Endothelial cell of umbilical vein (primary cell): ENCODE data around the gene S100A13. TPM values are rescaled to one million over a fixed set of nuclear protein-coding genes. Genes with fewer than 3 reads are reported as not detected.

ENCODE experiments used
- BruUV-seq: library from RNA; stranded (reverse); fragments of 400-500 nt; replicated peaks from 2 replicates; lab custom pipeline; 2021; lab: Mats Ljungman, UMichigan
- CTCF ChIA-PET: fragments of 300-600, 350-600 bp; sonication (Branson Sonifier 250); formaldehyde crosslinking; loops from one replicate; lab custom pipeline; 2021; ENCODE audit warnings: antibody characterized with exemption, inconsistent platforms; lab: Charles Lee
- POLR2A ChIA-PET: fragments of 300-600, 350-600 bp; sonication (Branson Sonifier 250); formaldehyde crosslinking; loops from one replicate; lab custom pipeline; 2021; ENCODE audit warnings: antibody characterized with exemption, inconsistent platforms; lab: Charles Lee
- DNase-seq: peaks from one replicate; pipeline ENCODE4 v3.0.0-alpha.2; 2011; ENCODE audit warnings: low read depth, low spot score
- FAIRE-seq: peaks from 2 replicates; lab custom pipeline; 2011; peaks lifted over from hg19 to GRCh38; lab: Jason Lieb, UNC
- H2AFZ ChIP-seq: 2 replicates; pipeline ENCODE4 v1.6.0; 2012; ENCODE audit warnings: low read depth, low read length, control low read depth, inconsistent platforms
- H3K27ac ChIP-seq: 2 replicates; pipeline ENCODE4 v1.5.1; 2011; ENCODE audit warnings: low read depth, mild to moderate bottlenecking, control low read depth, low read length, moderate library complexity; ENCODE audit not compliant: insufficient read depth
- H3K27me3 ChIP-seq, 2 experiments: 2 replicates each; pipeline versions ENCODE4 v1.6.0 to v1.6.1; 2011; ENCODE audit warnings: low read length in 2 of 2, mixed read lengths in 1 of 2; ENCODE audit not compliant: control insufficient read depth in 2 of 2, insufficient read depth in 2 of 2
- H3K36me3 ChIP-seq, 2 experiments: 2 replicates in 1 of 2; 3 replicates in 1 of 2; pipeline ENCODE4 v1.5.1; 2011; ENCODE audit warnings: low read length in 2 of 2, mild to moderate bottlenecking in 1 of 2, moderate library complexity in 1 of 2; ENCODE audit not compliant: control insufficient read depth in 2 of 2, insufficient read depth in 2 of 2; ENCODE audit errors: extremely low read depth in 1 of 2
- H3K4me1 ChIP-seq: 3 replicates; pipeline ENCODE4 v1.5.1; 2011; ENCODE audit warnings: mild to moderate bottlenecking, low read length; ENCODE audit not compliant: control insufficient read depth, insufficient read depth; ENCODE audit errors: extremely low read depth
- H3K4me2 ChIP-seq: 2 replicates; pipeline ENCODE4 v1.6.1; 2011; ENCODE audit warnings: low read length, control low read depth, mixed read lengths; ENCODE audit not compliant: insufficient read depth
- H3K4me3 ChIP-seq, 3 experiments: fragments of 200-600 bp in 1 of 3; sonication (generic), shearing (Covaris generic) in 1 of 3; replicated peaks in 1 of 3; 2 replicates each; pipeline ENCODE4 v1.5.1; 2011 to 2016; ENCODE audit warnings: control low read depth in 3 of 3, low read length in 3 of 3, mild to moderate bottlenecking in 2 of 3, inconsistent platforms in 1 of 3, low read depth in 1 of 3, moderate library complexity in 1 of 3; ENCODE audit not compliant: insufficient read depth in 1 of 3
- H3K79me2 ChIP-seq: 2 replicates; pipeline ENCODE4 v1.6.0; 2012; ENCODE audit warnings: low read length, inconsistent platforms; ENCODE audit not compliant: control insufficient read depth, insufficient read depth
- H3K9ac ChIP-seq: replicated peaks from 2 replicates; pipeline ENCODE3; 2011; ENCODE audit warnings: low read length, control low read depth; ENCODE audit not compliant: insufficient read depth; ENCODE audit errors: extremely low read depth
- H3K9me1 ChIP-seq: replicated peaks from 3 replicates; pipeline ENCODE4 v1.6.0; 2011; ENCODE audit warnings: mild to moderate bottlenecking, low read length; ENCODE audit not compliant: control insufficient read depth, insufficient read depth; ENCODE audit errors: extremely low read depth
- H3K9me3 ChIP-seq: replicated peaks from 2 replicates; pipeline ENCODE4 v1.5.1; 2012; ENCODE audit warnings: low read length, inconsistent platforms; ENCODE audit not compliant: control insufficient read depth, insufficient read depth
- H4K20me1 ChIP-seq: replicated peaks from 2 replicates; pipeline ENCODE3; 2011; ENCODE audit warnings: mild to moderate bottlenecking, low read length; ENCODE audit not compliant: control insufficient read depth, insufficient read depth; ENCODE audit errors: extremely low read depth
- CTCF ChIP-seq, 2 donors: IDR thresholded peaks; 1 replicate in 1 of 2; 2 replicates in 1 of 2; pipeline ENCODE4 v1.5.1; 2011; ENCODE audit warnings: low read length in 2 of 2, mild to moderate bottlenecking in 2 of 2, moderate library complexity in 2 of 2, control low read depth in 1 of 2, inconsistent platforms in 1 of 2, low read depth in 1 of 2; ENCODE audit not compliant: insufficient read depth in 1 of 2; ENCODE audit errors: extremely low read depth in 1 of 2
- EZH2 ChIP-seq: IDR thresholded peaks from 2 replicates; pipeline ENCODE4 v1.6.1; 2012; ENCODE audit warnings: borderline replicate concordance, low read depth, mild to moderate bottlenecking, moderate library complexity, low read length, inconsistent platforms; ENCODE audit not compliant: severe bottlenecking
- FOS ChIP-seq: IDR thresholded peaks from 2 replicates; pipeline ENCODE4 v1.6.1; 2011; ENCODE audit warnings: mild to moderate bottlenecking, low read length, moderate library complexity, borderline replicate concordance; ENCODE audit not compliant: insufficient read depth
- GATA2 ChIP-seq: IDR thresholded peaks from 2 replicates; pipeline ENCODE4 v1.7.0; 2011; ENCODE audit warnings: low read depth, mild to moderate bottlenecking, moderate library complexity, mixed read lengths, low read length; ENCODE audit not compliant: insufficient read length, insufficient read depth
- JUN ChIP-seq: IDR thresholded peaks from 2 replicates; pipeline ENCODE4 v1.6.1; 2011; ENCODE audit warnings: borderline replicate concordance, low read depth; ENCODE audit not compliant: insufficient read length, insufficient read depth
- MAX ChIP-seq: IDR thresholded peaks from 2 replicates; pipeline ENCODE4 v1.6.1; 2011; ENCODE audit not compliant: insufficient read depth, insufficient read length
- MYC ChIP-seq: IDR thresholded peaks from one replicate; pipeline ENCODE4 v1.6.1; 2011; ENCODE audit warnings: mild to moderate bottlenecking, low read depth, low read length
- POLR2A ChIP-seq: IDR thresholded peaks from 2 replicates; pipeline ENCODE4 v1.6.1; 2012; ENCODE audit warnings: low read depth, mild to moderate bottlenecking, control low read depth, low read length
- POLR2AphosphoS5 ChIP-seq: IDR thresholded peaks from 2 replicates; pipeline ENCODE4 v1.6.1; 2012; ENCODE audit warnings: low read depth, mild to moderate bottlenecking, control low read depth, low read length, moderate library complexity; ENCODE audit not compliant: insufficient read depth
- dilution Hi-C: fragments of 300-500 bp; cut with MboI; formaldehyde crosslinking; loops from one replicate; pipeline ENCODE4 v1.15.0; 2019; ENCODE audit warnings: low sequenced_read_pairs; ENCODE audit not compliant: extremely low pct_ligation_motif_present
- intact Hi-C: fragments of 100-400 bp; cut with micrococcal nuclease; formaldehyde crosslinking; loops from one replicate; pipeline ENCODE4 v1.10.0; 2022
- polyA plus RNA-seq, 4 experiments: library from polyadenylated mRNA; depleted of rRNA in 3 of 4; stranded (reverse) in 3 of 4; unstranded in 1 of 4; fragments of >200 nt; gene quantifications; 2 replicates each; pipeline versions ENCODE4 v1.2.1 to v1.2.3, GENCODE V29; 2011 to 2012; ENCODE audit warnings: missing spikeins in 1 of 4
- total RNA-seq: library from RNA; stranded (reverse); gene quantifications from 2 replicates; pipeline ENCODE4 v1.2.3, GENCODE V29; 2021

Gene S100A13
- total and polyA plus RNA-seq, 2 donors (not counting 3 experiments of a cell fraction or from before 2014, with no cell fraction given) = 155 to 360 TPM

DNA sequence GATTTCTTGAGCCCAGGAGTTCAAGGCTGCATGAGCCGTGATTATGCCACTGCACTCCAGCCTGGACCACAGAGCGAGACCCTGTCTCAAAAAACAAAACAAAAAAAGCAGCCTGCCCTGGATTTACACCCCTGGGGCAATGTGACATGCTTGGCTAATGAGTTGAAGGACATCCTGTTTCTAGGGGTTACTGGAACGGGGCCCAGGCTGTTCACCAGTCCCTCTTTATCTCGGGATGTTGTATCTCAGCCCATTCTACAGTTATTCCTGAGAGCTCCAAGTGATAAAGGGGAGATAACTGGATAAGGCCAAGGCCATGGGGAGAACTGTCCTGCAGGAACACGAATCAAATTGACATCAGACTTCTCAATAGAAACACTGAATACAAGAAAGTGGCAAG, 40.0 kb downstream of the S100A13 start:
- Histone ChIP-seq H4K20me1 (no peaks in the 10 kb centered on the region), H3K79me2 (no peaks in the 10 kb centered on the region), H3K36me3 (no peaks in the 10 kb centered on the region), H3K27me3 (no peaks in the 10 kb centered on the region), H3K4me2 (no peak overlapping the region), H2AFZ (no peak overlapping the region), H3K4me1 (peaks cover 5% of the 10 kb centered on the region), H3K4me3 (no peak overlapping the region), H3K9me3 (no peaks in the 10 kb centered on the region), H3K27ac (no peak overlapping the region), H3K9me1 (no peaks in the 10 kb centered on the region), H3K9ac (no peak overlapping the region)
- dilution Hi-C loops (no loop called here), intact Hi-C loops (no loop called here)
- DNase-seq (no peak), FAIRE-seq (peak; percentile 55)
- POLR2A ChIA-PET = interaction anchor here (0.7 kb wide), 1 partner anchor 40 kb away, joined by 3 read pairs; the partner anchor contains the start of gene S100A13
- no TSS peak for BruUV-seq
- CTCF ChIA-PET = interaction anchor here (0.7 to 4.6 kb wide), 4 partner anchors 9 to 40 kb away, joined by 3 to 24 read pairs (median 6); partner anchors contain the start of gene S100A13
- TF ChIP-seq GATA2 = peak; percentile 34
- no peak for TF ChIP-seq POLR2AphosphoS5

DNA sequence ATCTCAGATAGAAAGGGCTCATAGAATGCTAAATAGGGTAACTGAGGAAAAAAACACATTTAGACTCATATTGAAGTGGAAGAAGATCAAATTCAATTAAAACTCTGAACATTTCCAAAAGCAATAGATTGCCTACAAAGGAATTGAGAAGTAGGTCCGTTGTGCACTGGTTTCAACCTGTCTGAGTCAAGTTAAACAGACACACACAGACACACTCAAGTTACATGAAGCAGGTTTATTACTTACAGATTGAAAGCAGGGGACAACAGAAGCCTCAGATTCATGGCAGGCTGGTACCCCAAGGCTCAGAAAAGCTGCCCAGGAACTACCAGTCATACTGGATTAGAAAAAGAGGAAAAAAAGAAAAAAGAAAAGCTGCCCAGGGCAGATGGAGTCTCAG, 41.0 kb downstream of the S100A13 start:
- intact Hi-C loops = no loop called here
- TF ChIP-seq JUN = no peak
- no peak for TF ChIP-seq EZH2
- no peak for TF ChIP-seq POLR2A
- no peak for TF ChIP-seq GATA2
- TF ChIP-seq MAX = no peak
- no peak for TF ChIP-seq MYC
- no peak for TF ChIP-seq FOS
- no peak for TF ChIP-seq POLR2AphosphoS5
- TF ChIP-seq CTCF (IDR thresholded peaks at IDR 0.05; ENCODE audit: extremely low read depth in 1 of 2, insufficient read depth in 1 of 2, low read depth in 1 of 2, low read length in 2 of 2) = no peak
- dilution Hi-C loops = no loop called here
- CTCF ChIA-PET = interaction anchor here (1.1 to 4.6 kb wide), 5 partner anchors 9 to 41 kb away, joined by 3 to 24 read pairs (median 3); partner anchors contain the start of gene S100A13
- H3K9me1 ChIP-seq = no peaks in the 10 kb centered on the region
- DNase-seq = no peak
- H3K4me3 ChIP-seq = no peak overlapping the region
- H3K27me3 ChIP-seq = no peaks in the 10 kb centered on the region
- no peak overlapping the region for H3K27ac ChIP-seq
- no peaks in the 10 kb centered on the region for H3K79me2 ChIP-seq
- FAIRE-seq = no peak
- POLR2A ChIA-PET = interaction anchor here (0.7 kb wide), 1 partner anchor 41 kb away, joined by 3 read pairs; the partner anchor contains the start of gene S100A13
- peaks cover 5% of the 10 kb centered on the region for H3K4me1 ChIP-seq
- H3K9ac ChIP-seq = no peak overlapping the region
- H4K20me1 ChIP-seq = no peaks in the 10 kb centered on the region
- H3K4me2 ChIP-seq = no peak overlapping the region
- H3K9me3 ChIP-seq = no peaks in the 10 kb centered on the region
- no TSS peak for BruUV-seq
- H3K36me3 ChIP-seq = no peaks in the 10 kb centered on the region
- no peak overlapping the region for H2AFZ ChIP-seq
